Endothelial cell of umbilical vein (primary cell): Measurements from ENCODE around the gene TUBA3D. TPM values are rescaled to one million over a fixed set of nuclear protein-coding genes. Genes with fewer than 3 reads are reported as not detected.
"Not testable (repeated sequence)": the region's sequence is repeated elsewhere in the genome, so short reads cannot be mapped to it uniquely, and the experiment has no call there.

Source experiments
- BruUV-seq: library from RNA; stranded (reverse); fragments of 400-500 nt; replicated peaks from 2 replicates; lab custom pipeline; 2021; lab: Mats Ljungman, UMichigan
- CTCF ChIA-PET: fragments of 300-600, 350-600 bp; sonication (Branson Sonifier 250); formaldehyde crosslinking; loops from one replicate; lab custom pipeline; 2021; ENCODE audit warnings: antibody characterized with exemption, inconsistent platforms; lab: Charles Lee
- POLR2A ChIA-PET: fragments of 300-600, 350-600 bp; sonication (Branson Sonifier 250); formaldehyde crosslinking; loops from one replicate; lab custom pipeline; 2021; ENCODE audit warnings: antibody characterized with exemption, inconsistent platforms; lab: Charles Lee
- DNase-seq: peaks from one replicate; pipeline ENCODE4 v3.0.0-alpha.2; 2011; ENCODE audit warnings: low read depth, low spot score
- FAIRE-seq: peaks from 2 replicates; lab custom pipeline; 2011; peaks lifted over from hg19 to GRCh38; lab: Jason Lieb, UNC
- H2AFZ ChIP-seq: 2 replicates; pipeline ENCODE4 v1.6.0; 2012; ENCODE audit warnings: low read depth, low read length, control low read depth, inconsistent platforms
- H3K27ac ChIP-seq: 2 replicates; pipeline ENCODE4 v1.5.1; 2011; ENCODE audit warnings: low read depth, mild to moderate bottlenecking, control low read depth, low read length, moderate library complexity; ENCODE audit not compliant: insufficient read depth
- H3K27me3 ChIP-seq, 2 experiments: 2 replicates each; pipeline versions ENCODE4 v1.6.0 to v1.6.1; 2011; ENCODE audit warnings: low read length in 2 of 2, mixed read lengths in 1 of 2; ENCODE audit not compliant: control insufficient read depth in 2 of 2, insufficient read depth in 2 of 2
- H3K36me3 ChIP-seq, 2 experiments: 2 replicates in 1 of 2; 3 replicates in 1 of 2; pipeline ENCODE4 v1.5.1; 2011; ENCODE audit warnings: low read length in 2 of 2, mild to moderate bottlenecking in 1 of 2, moderate library complexity in 1 of 2; ENCODE audit not compliant: control insufficient read depth in 2 of 2, insufficient read depth in 2 of 2; ENCODE audit errors: extremely low read depth in 1 of 2
- H3K4me1 ChIP-seq: 3 replicates; pipeline ENCODE4 v1.5.1; 2011; ENCODE audit warnings: mild to moderate bottlenecking, low read length; ENCODE audit not compliant: control insufficient read depth, insufficient read depth; ENCODE audit errors: extremely low read depth
- H3K4me2 ChIP-seq: 2 replicates; pipeline ENCODE4 v1.6.1; 2011; ENCODE audit warnings: low read length, control low read depth, mixed read lengths; ENCODE audit not compliant: insufficient read depth
- H3K4me3 ChIP-seq, 3 experiments: fragments of 200-600 bp in 1 of 3; sonication (generic), shearing (Covaris generic) in 1 of 3; replicated peaks in 1 of 3; 2 replicates each; pipeline ENCODE4 v1.5.1; 2011 to 2016; ENCODE audit warnings: control low read depth in 3 of 3, low read length in 3 of 3, mild to moderate bottlenecking in 2 of 3, inconsistent platforms in 1 of 3, low read depth in 1 of 3, moderate library complexity in 1 of 3; ENCODE audit not compliant: insufficient read depth in 1 of 3
- H3K79me2 ChIP-seq: 2 replicates; pipeline ENCODE4 v1.6.0; 2012; ENCODE audit warnings: low read length, inconsistent platforms; ENCODE audit not compliant: control insufficient read depth, insufficient read depth
- H3K9ac ChIP-seq: replicated peaks from 2 replicates; pipeline ENCODE3; 2011; ENCODE audit warnings: low read length, control low read depth; ENCODE audit not compliant: insufficient read depth; ENCODE audit errors: extremely low read depth
- H3K9me1 ChIP-seq: replicated peaks from 3 replicates; pipeline ENCODE4 v1.6.0; 2011; ENCODE audit warnings: mild to moderate bottlenecking, low read length; ENCODE audit not compliant: control insufficient read depth, insufficient read depth; ENCODE audit errors: extremely low read depth
- H3K9me3 ChIP-seq: replicated peaks from 2 replicates; pipeline ENCODE4 v1.5.1; 2012; ENCODE audit warnings: low read length, inconsistent platforms; ENCODE audit not compliant: control insufficient read depth, insufficient read depth
- H4K20me1 ChIP-seq: replicated peaks from 2 replicates; pipeline ENCODE3; 2011; ENCODE audit warnings: mild to moderate bottlenecking, low read length; ENCODE audit not compliant: control insufficient read depth, insufficient read depth; ENCODE audit errors: extremely low read depth
- EZH2 ChIP-seq: IDR thresholded peaks from 2 replicates; pipeline ENCODE4 v1.6.1; 2012; ENCODE audit warnings: borderline replicate concordance, low read depth, mild to moderate bottlenecking, moderate library complexity, low read length, inconsistent platforms; ENCODE audit not compliant: severe bottlenecking
- JUN ChIP-seq: IDR thresholded peaks from 2 replicates; pipeline ENCODE4 v1.6.1; 2011; ENCODE audit warnings: borderline replicate concordance, low read depth; ENCODE audit not compliant: insufficient read length, insufficient read depth
- MAX ChIP-seq: IDR thresholded peaks from 2 replicates; pipeline ENCODE4 v1.6.1; 2011; ENCODE audit not compliant: insufficient read depth, insufficient read length
- MYC ChIP-seq: IDR thresholded peaks from one replicate; pipeline ENCODE4 v1.6.1; 2011; ENCODE audit warnings: mild to moderate bottlenecking, low read depth, low read length
- POLR2A ChIP-seq: IDR thresholded peaks from 2 replicates; pipeline ENCODE4 v1.6.1; 2012; ENCODE audit warnings: low read depth, mild to moderate bottlenecking, control low read depth, low read length
- POLR2AphosphoS5 ChIP-seq: IDR thresholded peaks from 2 replicates; pipeline ENCODE4 v1.6.1; 2012; ENCODE audit warnings: low read depth, mild to moderate bottlenecking, control low read depth, low read length, moderate library complexity; ENCODE audit not compliant: insufficient read depth
- dilution Hi-C: fragments of 300-500 bp; cut with MboI; formaldehyde crosslinking; loops from one replicate; pipeline ENCODE4 v1.15.0; 2019; ENCODE audit warnings: low sequenced_read_pairs; ENCODE audit not compliant: extremely low pct_ligation_motif_present
- intact Hi-C: fragments of 100-400 bp; cut with micrococcal nuclease; formaldehyde crosslinking; loops from one replicate; pipeline ENCODE4 v1.10.0; 2022
- polyA plus RNA-seq, 4 experiments: library from polyadenylated mRNA; depleted of rRNA in 3 of 4; stranded (reverse) in 3 of 4; unstranded in 1 of 4; fragments of >200 nt; gene quantifications; 2 replicates each; pipeline versions ENCODE4 v1.2.1 to v1.2.3, GENCODE V29; 2011 to 2012; ENCODE audit warnings: missing spikeins in 1 of 4
- total RNA-seq: library from RNA; stranded (reverse); gene quantifications from 2 replicates; pipeline ENCODE4 v1.2.3, GENCODE V29; 2021

The TUBA3D gene
- total and polyA plus RNA-seq, 2 donors (not counting 3 experiments of a cell fraction or from before 2014, with no cell fraction given) = not detected

- H3K9me3 ChIP-seq = no peaks in the 10 kb centered on the region
- H4K20me1 ChIP-seq = no peaks in the 10 kb centered on the region
- H3K9me1 ChIP-seq = no peaks in the 10 kb centered on the region
- CTCF ChIA-PET = no interaction called here
- no peak overlapping the region for H2AFZ ChIP-seq
- intact Hi-C loops (no loop called here), dilution Hi-C loops (no loop called here)
- DNase-seq (no peak), FAIRE-seq (no peak)
- H3K4me2 ChIP-seq = no peak overlapping the region
- peaks cover 5 to 21% of the 10 kb centered on the region in 2 experiments for H3K36me3 ChIP-seq
- BruUV-seq = no TSS peak
- H3K4me1 ChIP-seq = no peaks in the 10 kb centered on the region
- POLR2A ChIA-PET = no interaction called here
- no peak overlapping the region for H3K9ac ChIP-seq
- H3K27me3 ChIP-seq = no peaks in the 10 kb centered on the region
- TF ChIP-seq MAX (no peak), POLR2A (no peak), JUN (no peak), POLR2AphosphoS5 (no peak), EZH2 (no peak), MYC (no peak)
- no peaks in the 10 kb centered on the region for H3K79me2 ChIP-seq
- no peak overlapping the region for H3K4me3 ChIP-seq
- H3K27ac ChIP-seq = no peak overlapping the region
Observed at GRCh38 chr2:131520526-131520925, 44.6 kb downstream of the TUBA3D start.

- H3K27ac ChIP-seq, H3K9me3 ChIP-seq, H3K79me2 ChIP-seq, BruUV-seq, H2AFZ ChIP-seq, H3K9ac ChIP-seq, H4K20me1 ChIP-seq, intact Hi-C loops, H3K27me3 ChIP-seq, FAIRE-seq, CTCF ChIA-PET, DNase-seq, H3K9me1 ChIP-seq, H3K4me3 ChIP-seq, dilution Hi-C loops, H3K4me1 ChIP-seq, H3K4me2 ChIP-seq: not testable (repeated sequence)
- H3K36me3 ChIP-seq = peaks cover 5 to 21% of the 10 kb centered on the region in 2 experiments
- POLR2A ChIA-PET = interaction anchor here (0.6 kb wide), 1 partner anchor 27 kb away, joined by 5 read pairs; no protein-coding TSS in a partner anchor
Observed at GRCh38 chr2:131521524-131521923, 45.6 kb downstream of the TUBA3D start.
